Measurements from ENCODE around the gene SVEP1. TPM values are rescaled to one million over a fixed set of nuclear protein-coding genes. Genes with fewer than 3 reads are reported as not detected.
"Not testable (repeated sequence)": the region's sequence is repeated elsewhere in the genome, so short reads cannot be mapped to it uniquely, and the experiment has no call there.

SVEP1 gene
- total RNA-seq, 4 donors from 2014 or later, result 41.9 to 71.6 (median 60.6) TPM

- intact Hi-C loops (cut with DNase I), result loop anchor here (5.0 kb wide), 1 partner anchor 168 kb away; no protein-coding TSS in a partner anchor
- Histone ChIP-seq H3K27ac (replicated peaks in 1 of 4) (no peak overlapping the region), H3K27me3 (no peaks in the 10 kb centered on the region), H3K4me1 (no peaks in the 10 kb centered on the region), H3K4me3 (no peak overlapping the region), H3K9me3 (no peaks in the 10 kb centered on the region), H3K36me3 (no peaks in the 10 kb centered on the region)
- DNase-seq (ENCODE audit: extremely low spot score), result no peak
- TF ChIP-seq POLR2A (IDR thresholded peaks at IDR 0.05; ENCODE audit: low read depth) (no peak), EP300 (IDR thresholded peaks at IDR 0.05) (no peak), CTCF (IDR thresholded peaks at IDR 0.05) (no peak)
Measured at GRCh38 chr9:110619831-110620230, 40.3 kb upstream of the SVEP1 start.

- no peak overlapping the region for H3K27ac ChIP-seq (replicated peaks in 1 of 4)
- intact Hi-C loops (cut with DNase I), result no loop called here
- WGBS, result 88% methylated on average over 4 of the region's 4 CpGs
- H3K4me3 ChIP-seq, result no peak overlapping the region
- H3K27me3 ChIP-seq, result no peaks in the 10 kb centered on the region
- no peaks in the 10 kb centered on the region for H3K36me3 ChIP-seq
- no peaks in the 10 kb centered on the region for H3K9me3 ChIP-seq
- H3K4me1 ChIP-seq, result no peaks in the 10 kb centered on the region
- DNase-seq (ENCODE audit: extremely low spot score), result no peak
- TF ChIP-seq CTCF (IDR thresholded peaks at IDR 0.05), result no peak
- TF ChIP-seq POLR2A (IDR thresholded peaks at IDR 0.05; ENCODE audit: low read depth), result no peak
Measured at GRCh38 chr9:110615498-110615897, 36.0 kb upstream of the SVEP1 start.

- H3K27me3 ChIP-seq; H3K27ac ChIP-seq (replicated peaks in 1 of 4); intact Hi-C loops (cut with DNase I); H3K36me3 ChIP-seq; H3K9me3 ChIP-seq; H3K4me3 ChIP-seq; H3K4me1 ChIP-seq; DNase-seq (ENCODE audit: extremely low spot score): not testable (repeated sequence)
- WGBS, result 81% methylated on average over 8 of the region's 8 CpGs
Measured at GRCh38 chr9:110614576-110614975, 35.0 kb upstream of the SVEP1 start.

GRCh38 chr9:110606179-110606790 is 26.7 kb upstream of the SVEP1 start:
- no peak overlapping the region for H3K27ac ChIP-seq (replicated peaks in 1 of 4)
- H3K4me1 ChIP-seq, result no peaks in the 10 kb centered on the region
- 70% methylated on average over 9 of the region's 9 CpGs for WGBS
- H3K4me3 ChIP-seq, result no peak overlapping the region
- no peaks in the 10 kb centered on the region for H3K27me3 ChIP-seq
- no peak for DNase-seq (ENCODE audit: extremely low spot score)
- H3K36me3 ChIP-seq, result no peaks in the 10 kb centered on the region
- no peaks in the 10 kb centered on the region for H3K9me3 ChIP-seq
- intact Hi-C loops (cut with DNase I), result no loop called here
- TF ChIP-seq EP300 (IDR thresholded peaks at IDR 0.05), result no peak
- TF ChIP-seq POLR2AphosphoS5 (IDR thresholded peaks at IDR 0.05), result no peak
- no peak for TF ChIP-seq CTCF (IDR thresholded peaks at IDR 0.05)
- TF ChIP-seq POLR2A (IDR thresholded peaks at IDR 0.05; ENCODE audit: low read depth), result no peak

- 66% methylated on average over 4 of the region's 4 CpGs for WGBS
- DNase-seq (ENCODE audit: extremely low spot score), result no peak
- Histone ChIP-seq H3K9me3 (no peaks in the 10 kb centered on the region), H3K4me3 (no peak overlapping the region), H3K27ac (replicated peaks in 1 of 4) (no peak overlapping the region), H3K27me3 (no peaks in the 10 kb centered on the region), H3K4me1 (no peaks in the 10 kb centered on the region), H3K36me3 (no peaks in the 10 kb centered on the region)
- intact Hi-C loops (cut with DNase I), result no loop called here
- TF ChIP-seq POLR2A (IDR thresholded peaks at IDR 0.05; ENCODE audit: low read depth), result no peak
- no peak for TF ChIP-seq EP300 (IDR thresholded peaks at IDR 0.05)
- TF ChIP-seq POLR2AphosphoS5 (IDR thresholded peaks at IDR 0.05), result no peak
- TF ChIP-seq CTCF (IDR thresholded peaks at IDR 0.05), result no peak
Measured at GRCh38 chr9:110605565-110605964, 26.0 kb upstream of the SVEP1 start.
